ENCODE results near the gene TKT.
A peak's percentile ranks its signal among the peaks of the same experiment; 100 is the strongest.
"Not testable (repeated sequence)": the region's sequence is repeated elsewhere in the genome, so short reads cannot be mapped to it uniquely, and the experiment has no call there.

The TKT gene

GRCh38 chr3:53260286-53260785 lies 4.5 kb upstream of the TKT start:
- no peak for DNase-seq (ENCODE audit: low spot score)

DNA sequence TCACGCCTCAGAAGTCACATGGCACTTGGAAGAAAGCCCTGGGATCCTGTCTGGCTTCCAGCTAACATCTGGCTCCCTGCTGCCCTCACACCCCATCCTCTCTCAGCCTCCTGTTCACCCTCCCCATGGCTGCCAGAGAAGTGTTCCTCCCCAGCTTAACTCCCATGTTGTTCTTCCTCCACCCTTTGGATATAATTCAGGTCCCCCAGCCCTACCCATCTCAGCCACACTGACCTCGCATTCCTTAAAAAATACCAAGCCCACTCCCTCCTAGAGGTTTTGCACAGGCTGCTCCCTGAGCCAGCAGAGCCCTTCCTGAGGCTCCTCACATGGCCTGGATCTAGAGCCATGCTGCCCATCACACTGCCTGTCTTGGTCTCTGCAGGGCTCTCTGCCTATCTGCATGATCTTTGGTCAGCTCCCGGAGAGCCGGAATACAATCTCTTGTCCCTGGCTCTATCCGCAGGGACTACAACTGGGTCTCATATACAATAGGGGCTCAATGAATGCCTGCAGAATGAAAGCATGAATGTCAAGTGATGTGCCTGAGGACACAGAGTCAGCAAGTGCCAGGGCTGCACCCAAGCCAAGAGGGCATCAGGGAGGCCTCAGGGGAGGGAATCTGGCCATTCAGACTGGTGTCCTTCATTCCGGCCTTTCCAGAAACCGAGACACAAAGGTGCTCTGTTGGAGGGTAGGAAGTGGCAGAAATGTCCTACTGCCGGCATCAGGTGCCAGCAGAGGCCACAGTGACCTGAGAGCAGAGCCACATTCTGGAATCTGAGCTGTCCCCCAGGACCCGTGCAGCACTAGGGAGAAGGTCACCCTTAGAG lies 3.8 kb upstream of the TKT start:
- no peak for DNase-seq (ENCODE audit: low spot score)

DNA sequence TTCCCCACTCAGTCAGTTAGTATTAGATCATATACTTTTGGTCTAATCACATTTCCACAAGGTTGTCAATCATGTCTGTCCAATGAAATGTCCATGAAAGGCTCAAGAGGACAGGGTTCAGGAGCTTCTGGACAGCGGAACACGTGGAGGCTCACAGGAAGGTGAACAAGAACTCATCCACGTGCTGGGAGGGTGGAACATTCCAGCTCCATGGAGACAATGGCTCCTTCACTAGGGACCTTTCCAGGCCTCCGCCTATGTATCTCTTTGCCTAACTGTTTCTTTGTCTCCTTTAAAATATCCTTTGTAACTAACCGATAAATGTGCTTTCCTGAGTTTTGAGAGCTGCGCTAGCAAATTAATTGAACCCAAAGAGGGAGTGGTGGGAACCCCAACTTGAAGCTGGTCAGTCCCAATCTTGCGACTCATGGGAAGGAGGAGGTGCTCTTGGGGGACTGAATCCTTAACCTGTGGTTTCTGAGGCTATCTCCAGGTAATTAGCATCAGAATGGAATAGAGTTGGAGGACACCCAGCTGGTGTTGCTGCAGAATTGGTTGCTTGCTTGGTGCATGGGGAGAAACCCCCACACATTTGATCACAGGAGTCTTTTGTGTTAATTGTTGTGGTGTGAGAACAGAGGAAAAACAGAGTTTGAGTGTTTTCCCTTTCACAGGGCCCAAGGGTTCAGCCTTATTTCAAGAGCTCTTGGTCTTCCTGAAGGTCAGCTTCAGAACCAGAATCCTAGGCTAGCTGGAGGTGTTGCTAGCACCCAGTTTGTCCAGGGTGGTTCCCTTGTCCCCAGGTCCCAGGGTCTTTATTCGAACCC lies 3.0 kb upstream of the TKT start:
- DNase-seq (ENCODE audit: low spot score) = no peak

- no peak for DNase-seq (ENCODE audit: low spot score)
These were observed 1.6 kb upstream of the TKT start for GRCh38 chr3:53257465-53257864.

GRCh38 chr3:53256704-53257055 lies 858 bp upstream of the TKT start:
- DNase-seq (ENCODE audit: low spot score) = no peak

- no peak for DNase-seq (ENCODE audit: low spot score)
These were observed 423 bp downstream of the TKT start for GRCh38 chr3:53255423-53255774.

GRCh38 chr3:53254509-53255422 lies 1.1 kb downstream of the TKT start:
- peak; percentile 72 for DNase-seq (ENCODE audit: low spot score)

DNA sequence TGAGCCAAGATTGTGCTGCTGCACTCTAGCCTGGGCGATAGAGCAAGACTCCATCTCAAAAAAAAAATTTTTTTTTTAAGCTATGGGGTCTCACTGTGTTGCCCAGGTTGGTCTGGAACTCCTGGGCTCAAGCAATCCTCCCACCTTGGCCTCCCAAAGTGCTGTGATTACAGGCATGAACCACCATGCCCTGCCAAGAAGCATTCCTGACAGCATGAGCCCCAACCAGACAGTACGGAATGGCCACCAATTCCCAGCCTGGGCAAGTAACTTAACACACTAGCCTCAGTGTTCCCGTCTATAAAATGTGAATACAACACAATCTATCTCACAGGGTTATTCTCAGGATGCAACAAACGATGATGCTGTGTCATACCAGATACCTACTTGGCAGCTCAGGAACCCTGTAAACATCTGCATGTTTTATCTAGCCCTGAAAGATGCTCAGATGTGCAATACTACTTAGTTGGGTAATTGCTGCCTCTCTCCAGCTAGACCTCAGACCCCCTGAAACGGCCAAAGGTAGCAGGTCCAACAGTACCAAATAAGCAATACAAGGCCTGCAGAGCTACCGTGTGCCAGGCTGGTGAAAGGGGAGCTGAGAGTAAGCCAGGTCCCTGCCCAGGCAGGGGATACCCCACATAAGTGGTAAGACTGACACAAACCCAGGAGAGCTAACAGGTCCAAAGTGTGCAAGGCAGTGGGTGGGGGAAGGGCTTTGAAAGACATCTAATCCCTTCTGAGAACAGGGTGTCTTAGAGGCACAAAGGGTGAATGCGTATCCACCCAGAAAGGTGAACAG lies 1.9 kb downstream of the TKT start:
- DNase-seq (ENCODE audit: low spot score) = peak; percentile 66

DNA sequence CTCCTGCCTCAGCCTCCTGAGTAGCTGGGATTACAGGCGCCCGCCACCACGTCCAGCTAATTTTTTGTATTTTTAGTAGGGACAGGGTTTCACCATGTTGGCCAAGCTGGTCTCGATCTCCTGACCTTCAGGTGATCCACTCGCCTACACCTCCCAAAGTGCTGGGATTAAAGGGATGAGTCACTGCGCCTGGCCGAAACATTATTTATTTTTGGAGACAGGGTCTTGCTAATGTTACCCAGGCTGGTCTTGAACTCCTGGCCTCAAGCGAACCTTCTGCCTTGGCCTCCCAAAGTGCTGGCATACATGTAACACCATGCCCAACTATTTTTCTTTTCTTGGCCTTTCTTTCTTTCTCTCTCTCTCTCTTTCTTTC lies 2.9 kb downstream of the TKT start:
- DNase-seq (ENCODE audit: low spot score) = not testable (repeated sequence)

DNA sequence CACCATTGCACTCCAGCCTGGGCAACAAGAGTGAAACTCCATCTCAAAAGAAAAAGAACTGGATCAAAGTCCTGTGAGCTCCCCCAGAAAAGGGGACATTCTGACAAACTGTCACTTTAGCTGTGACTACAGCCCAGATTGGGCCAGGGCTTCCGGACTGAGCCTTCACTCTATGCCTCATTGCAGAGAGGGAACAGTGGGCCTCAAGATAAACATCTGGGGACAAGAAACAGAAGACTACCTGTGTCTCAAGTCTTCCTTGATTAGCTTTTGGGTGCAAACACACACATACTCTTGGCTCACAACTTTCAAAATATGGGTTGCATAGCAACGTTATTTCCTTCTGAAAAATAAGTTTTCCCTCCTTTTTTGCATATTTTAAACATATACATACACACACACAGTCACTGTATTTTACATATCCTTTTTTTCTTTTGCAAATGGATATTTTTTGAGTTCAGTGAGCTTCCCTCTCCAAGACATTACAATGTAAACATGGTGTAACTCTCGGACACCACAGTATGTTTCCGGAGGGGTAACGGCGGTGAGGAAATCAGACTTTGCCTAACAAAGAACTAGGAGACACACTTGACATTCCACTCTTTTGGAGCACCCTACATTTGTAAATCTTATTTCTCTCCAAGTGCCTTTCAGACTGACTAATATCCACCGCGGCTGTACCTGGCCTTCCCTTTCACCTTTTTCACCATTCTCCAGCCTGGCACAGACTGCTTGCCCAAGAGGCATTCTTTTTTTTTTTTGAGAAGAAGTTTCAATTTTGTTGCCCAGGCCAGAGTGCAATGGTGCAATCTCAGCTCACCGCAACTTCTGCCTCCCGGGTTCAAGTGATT lies 3.5 kb downstream of the TKT start:
- DNase-seq (ENCODE audit: low spot score) = no peak

- no peak for DNase-seq (ENCODE audit: low spot score)
These were observed 4.8 kb downstream of the TKT start for GRCh38 chr3:53250881-53251605.

DNA sequence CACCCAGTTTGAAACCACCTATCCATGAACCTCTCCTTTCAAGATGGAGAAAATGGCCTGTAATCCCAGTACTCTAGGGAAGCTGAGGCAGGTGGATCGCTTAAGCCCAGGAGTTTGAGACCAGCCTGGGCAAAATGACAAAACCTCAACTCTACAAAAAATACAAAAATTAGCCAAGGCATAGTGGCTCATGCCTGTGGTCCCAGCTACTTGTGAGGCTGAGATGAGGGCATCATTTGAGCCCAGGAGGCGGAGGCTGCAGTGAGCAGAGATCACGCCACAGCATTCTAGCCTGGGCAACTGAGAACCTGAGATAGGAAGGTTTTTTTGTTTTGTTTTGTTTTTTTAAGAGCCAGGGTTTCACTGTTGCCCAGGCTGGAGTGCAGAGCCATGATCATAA lies 5.4 kb downstream of the TKT start:
- DNase-seq (ENCODE audit: low spot score) = no peak

- no peak for DNase-seq (ENCODE audit: low spot score)
These were observed 7.7 kb downstream of the TKT start for GRCh38 chr3:53248161-53248560.

- DNase-seq (ENCODE audit: low spot score) = no peak
These were observed 8.2 kb downstream of the TKT start for GRCh38 chr3:53247619-53248018.

GRCh38 chr3:53244271-53244670 lies 11.6 kb downstream of the TKT start:
- peak; percentile 76 for DNase-seq (ENCODE audit: low spot score)

- no peak for DNase-seq (ENCODE audit: low spot score)
These were observed 12.0 kb downstream of the TKT start for GRCh38 chr3:53243785-53244184.

DNA sequence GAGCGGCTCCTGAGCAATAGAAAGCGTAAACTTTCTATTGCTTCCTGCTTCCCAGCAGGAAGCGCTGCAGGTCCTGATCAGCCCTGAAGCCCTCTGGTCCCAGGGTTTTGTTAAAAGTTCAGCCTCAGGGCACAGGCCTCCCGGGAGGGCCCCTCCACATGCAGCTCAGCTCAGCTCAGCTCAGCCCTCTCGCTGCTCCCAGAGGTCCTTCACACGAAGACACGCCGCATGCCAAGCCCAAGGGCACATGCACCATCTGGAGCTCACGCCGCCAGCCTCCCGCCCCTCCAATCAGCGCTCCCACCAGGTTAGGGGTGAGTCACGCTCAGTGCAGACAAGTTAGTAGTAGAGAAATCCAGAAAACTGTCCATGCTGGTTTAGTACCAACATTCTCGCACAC lies 12.7 kb downstream of the TKT start:
- DNase-seq (ENCODE audit: low spot score) = no peak

- DNase-seq (ENCODE audit: low spot score) = no peak
These were observed 13.2 kb downstream of the TKT start for GRCh38 chr3:53242642-53243041.

DNA sequence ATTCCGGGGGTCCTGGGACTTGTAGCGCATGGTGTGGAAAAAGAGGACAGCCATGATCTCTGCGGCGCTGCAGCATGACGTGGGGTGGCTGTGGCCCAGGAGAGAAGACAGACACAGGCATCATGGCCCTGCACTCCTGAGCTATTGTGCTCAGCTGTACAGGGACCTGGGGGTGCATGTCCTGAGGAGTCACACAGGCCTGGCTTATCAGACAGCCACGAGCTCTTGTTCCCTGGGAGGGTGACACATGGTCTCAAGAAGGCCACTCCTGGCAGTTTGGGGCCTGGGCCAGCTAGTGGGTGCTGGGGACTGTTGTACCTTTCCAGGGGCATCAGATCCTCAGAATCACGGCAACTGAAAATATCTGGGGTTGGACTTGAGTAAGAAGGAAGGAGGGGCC lies 13.7 kb downstream of the TKT start:
- DNase-seq (ENCODE audit: low spot score) = no peak

Measured in hematopoietic multipotent progenitor cell treated with erythropoietin and hydrocortisone succinate and interleukin-3 and kit ligand, for 17 days (in vitro differentiated cells).